Kidney glomerular epithelial cell (primary cell): ENCODE data around the gene PEDS1.
"Not testable (repeated sequence)": the region's sequence is repeated elsewhere in the genome, so short reads cannot be mapped to it uniquely, and the experiment has no call there.

ENCODE experiments used
- DNase-seq: peaks from one replicate; lab custom pipeline; 2025; lab: John Stamatoyannopoulos, UW

The PEDS1 gene

GRCh38 chr20:50135157-50135556 is 18.4 kb downstream of the PEDS1 start:
- DNase-seq, result not testable (repeated sequence)

DNA sequence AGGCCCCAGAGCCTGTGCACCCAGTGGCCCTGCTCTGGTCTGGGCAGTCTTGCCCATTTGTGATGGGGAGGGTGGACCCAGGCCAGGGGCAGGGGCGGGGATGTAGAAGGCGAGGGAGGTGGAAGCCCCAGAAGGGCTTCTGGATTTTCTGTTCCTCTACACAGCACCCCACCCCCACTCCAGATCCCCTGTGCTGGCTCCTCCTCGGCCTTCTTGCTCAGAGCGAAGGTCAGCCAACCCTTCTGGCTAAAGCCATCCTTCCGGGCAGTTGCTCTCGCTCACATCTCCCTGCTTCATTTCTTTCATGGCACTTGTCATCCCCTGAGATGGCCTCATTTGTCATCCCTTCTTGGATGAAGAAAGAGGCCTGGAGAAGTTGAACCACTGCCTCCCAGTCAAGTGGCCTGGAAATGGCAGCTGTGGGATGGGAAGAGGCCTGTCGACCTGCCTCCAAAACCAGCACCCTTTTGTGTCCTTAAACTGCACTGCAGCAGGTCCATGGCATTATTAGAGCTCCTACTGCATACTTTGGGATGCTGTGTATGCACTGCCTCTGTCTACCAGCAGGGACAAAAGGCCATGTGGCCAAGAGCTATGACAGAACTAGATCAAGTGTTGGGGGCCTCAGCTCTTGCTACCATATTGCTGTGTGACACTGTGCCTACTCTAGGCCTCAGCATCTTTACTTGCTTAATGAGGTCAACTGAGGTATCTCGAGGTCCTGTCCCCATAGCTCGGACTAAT is 19.9 kb downstream of the PEDS1 start:
- DNase-seq, result no peak

DNA sequence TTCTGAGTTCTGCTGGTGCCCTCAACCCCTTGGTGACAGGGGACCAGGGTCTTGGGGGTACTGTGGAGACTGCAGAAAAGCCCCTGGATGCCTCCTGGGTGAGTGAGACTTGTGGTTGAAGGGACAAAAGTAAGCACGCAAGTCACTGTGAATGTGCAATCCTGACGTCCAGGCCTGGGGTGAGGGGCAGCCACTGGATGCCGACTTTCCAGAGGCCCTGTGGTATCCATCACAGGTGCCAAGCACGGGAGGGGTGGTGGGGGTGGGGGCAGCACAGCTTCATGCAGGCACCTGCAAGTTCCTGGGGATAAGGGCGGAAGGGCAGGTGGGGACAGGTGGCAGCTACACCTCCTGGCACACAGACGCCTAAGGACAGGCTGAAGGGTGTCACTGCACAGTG is 20.5 kb downstream of the PEDS1 start:
- no peak for DNase-seq

GRCh38 chr20:50130995-50131394 is 22.5 kb downstream of the PEDS1 start:
- no peak for DNase-seq

GRCh38 chr20:50130356-50130723 is 23.2 kb downstream of the PEDS1 start:
- no peak for DNase-seq

GRCh38 chr20:50129662-50130355 is 23.7 kb downstream of the PEDS1 start:
- DNase-seq, result no peak

DNA sequence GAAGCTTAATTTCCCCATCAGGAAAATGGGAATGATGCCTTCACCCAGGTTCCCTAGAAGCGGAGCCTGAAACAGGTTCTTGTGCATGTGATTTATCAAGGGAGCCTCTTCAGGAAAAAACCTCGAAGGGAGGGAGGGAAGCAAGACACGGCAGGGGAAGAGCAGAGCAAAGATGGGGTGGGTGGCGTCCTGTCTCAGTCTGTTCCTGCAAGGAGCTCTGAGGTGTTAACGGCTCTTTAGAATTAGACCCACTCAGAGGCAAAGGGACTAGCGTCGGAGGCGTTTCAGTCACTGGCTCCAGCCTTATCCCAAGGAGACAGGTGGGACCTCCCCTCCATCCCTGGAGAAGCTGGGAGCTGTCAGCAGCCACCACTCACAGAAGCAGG is 25.0 kb downstream of the PEDS1 start:
- DNase-seq, result no peak

DNA sequence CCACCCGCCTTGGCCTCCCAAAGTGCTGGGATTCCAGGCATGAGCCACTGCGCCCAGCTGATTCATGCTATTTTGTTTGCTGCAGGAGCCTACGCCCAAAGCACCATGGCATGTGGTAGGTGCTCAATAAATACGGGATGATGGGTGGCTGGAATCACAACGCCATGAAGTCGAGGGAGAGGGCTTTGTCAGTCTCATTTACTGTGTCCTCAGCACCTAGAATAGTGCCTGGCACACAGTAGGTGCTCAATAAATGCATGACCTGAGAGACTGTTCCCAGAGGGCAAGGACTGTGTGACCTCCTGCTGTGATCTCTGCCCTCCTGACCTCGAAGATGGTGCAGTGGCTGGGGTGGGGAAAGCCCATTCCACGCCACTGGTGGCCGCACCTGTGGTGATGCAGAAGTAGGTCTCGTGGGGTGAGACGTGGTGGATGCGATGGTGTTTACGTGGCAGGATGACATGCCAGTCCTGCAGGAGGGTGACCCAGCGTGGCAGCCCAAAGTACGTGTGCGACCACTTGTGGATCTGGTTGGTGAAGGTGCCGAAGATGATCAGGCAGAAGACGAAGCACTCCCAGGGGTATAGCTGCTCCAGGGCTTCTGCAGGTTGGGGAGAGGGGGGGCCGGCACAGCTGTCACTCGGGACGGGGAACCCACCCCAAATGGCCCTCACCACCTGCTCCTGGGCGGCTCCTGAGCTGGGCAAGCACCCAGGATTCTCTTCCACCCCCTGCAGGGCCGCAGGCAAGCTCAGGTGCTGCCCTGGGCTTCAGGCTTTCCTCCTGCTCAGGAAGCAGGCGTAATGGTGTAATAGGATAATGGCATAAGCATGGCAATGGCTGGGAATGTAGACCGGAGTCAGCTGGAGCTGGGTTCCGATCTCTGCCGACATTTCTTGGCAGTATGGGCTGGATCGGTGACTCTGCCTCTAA is 25.7 kb downstream of the PEDS1 start:
- DNase-seq, result no peak

DNA sequence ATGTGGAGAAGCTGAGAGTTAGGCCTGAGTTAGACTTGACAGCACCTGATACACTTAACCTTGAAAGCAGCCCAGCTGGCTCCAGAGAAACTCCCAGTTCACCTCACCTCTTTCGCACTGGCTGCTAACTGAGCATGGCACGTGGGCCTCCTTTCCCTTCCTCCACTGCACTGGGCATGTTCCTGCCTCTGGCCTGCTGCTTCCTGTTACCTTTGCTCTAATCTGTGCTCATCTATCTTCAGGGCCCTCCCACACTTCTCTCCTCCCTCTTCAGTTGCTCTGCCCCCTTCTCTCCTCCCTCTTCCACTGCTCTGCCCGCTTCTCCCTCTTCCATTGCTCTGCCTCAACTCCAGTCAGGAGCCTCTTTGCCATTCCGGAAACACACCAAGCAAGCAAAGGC is 26.9 kb downstream of the PEDS1 start:
- DNase-seq, result peak; percentile 13

DNA sequence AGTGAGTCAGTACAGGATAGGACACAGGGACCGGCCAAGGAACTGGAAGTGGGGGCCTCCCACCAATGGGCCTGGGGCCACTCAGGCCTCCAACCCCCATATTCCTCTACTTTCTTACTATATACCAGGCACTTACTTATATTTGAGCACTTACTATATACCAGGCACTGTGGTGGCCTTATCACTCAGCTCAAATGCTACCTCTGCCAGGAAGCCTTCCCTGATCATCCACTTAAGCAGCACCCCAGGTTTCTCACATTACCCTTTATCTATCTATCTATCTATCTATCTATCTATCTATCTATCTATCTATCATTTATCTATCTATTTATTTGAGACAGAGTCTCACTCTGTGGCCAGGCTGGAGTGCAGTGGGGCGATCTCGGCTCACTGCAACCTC is 28.2 kb downstream of the PEDS1 start:
- DNase-seq, result no peak

- no peak for DNase-seq
These were observed 29.0 kb downstream of the PEDS1 start for GRCh38 chr20:50124496-50124895.

GRCh38 chr20:50123418-50123817 is 30.1 kb downstream of the PEDS1 start:
- no peak for DNase-seq

DNA sequence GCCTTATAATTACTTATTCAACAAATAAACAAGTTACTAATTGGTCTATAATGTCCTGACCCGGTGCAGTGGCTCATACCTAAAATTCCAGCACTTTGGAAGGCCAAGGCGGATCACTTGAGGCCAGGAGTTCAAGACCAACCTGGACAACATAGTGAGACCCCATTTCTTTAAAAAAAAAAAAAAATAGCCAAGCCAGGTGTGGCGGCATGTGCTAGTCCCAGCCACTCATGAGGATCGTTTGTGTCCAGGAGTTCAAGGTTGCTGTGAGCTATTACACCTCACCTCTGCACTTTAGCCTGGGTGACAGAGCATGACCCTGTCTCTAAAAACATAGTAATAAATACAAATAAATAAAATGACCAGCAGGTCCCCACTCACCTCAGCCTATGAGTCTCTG is 30.8 kb downstream of the PEDS1 start:
- DNase-seq, result no peak

DNA sequence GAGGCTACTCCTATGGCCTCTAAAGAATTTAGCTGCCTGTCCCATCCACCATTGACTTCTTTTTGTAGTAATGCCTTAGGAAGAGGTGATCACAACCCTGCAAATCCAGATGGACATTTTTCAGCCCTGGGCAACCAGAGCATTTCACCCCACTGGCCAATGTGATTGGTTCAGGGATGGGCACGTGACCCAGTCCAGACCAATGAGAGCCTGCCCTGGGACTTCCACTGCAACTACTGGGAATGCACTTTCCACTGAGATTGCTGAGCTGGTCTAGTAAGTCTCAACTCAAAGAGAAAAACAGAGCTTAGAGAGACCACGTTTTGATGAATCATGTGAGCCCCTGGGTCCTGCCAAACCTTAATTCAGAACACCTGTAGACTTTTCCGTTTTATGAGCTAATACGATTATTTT is 31.7 kb downstream of the PEDS1 start:
- no peak for DNase-seq

DNA sequence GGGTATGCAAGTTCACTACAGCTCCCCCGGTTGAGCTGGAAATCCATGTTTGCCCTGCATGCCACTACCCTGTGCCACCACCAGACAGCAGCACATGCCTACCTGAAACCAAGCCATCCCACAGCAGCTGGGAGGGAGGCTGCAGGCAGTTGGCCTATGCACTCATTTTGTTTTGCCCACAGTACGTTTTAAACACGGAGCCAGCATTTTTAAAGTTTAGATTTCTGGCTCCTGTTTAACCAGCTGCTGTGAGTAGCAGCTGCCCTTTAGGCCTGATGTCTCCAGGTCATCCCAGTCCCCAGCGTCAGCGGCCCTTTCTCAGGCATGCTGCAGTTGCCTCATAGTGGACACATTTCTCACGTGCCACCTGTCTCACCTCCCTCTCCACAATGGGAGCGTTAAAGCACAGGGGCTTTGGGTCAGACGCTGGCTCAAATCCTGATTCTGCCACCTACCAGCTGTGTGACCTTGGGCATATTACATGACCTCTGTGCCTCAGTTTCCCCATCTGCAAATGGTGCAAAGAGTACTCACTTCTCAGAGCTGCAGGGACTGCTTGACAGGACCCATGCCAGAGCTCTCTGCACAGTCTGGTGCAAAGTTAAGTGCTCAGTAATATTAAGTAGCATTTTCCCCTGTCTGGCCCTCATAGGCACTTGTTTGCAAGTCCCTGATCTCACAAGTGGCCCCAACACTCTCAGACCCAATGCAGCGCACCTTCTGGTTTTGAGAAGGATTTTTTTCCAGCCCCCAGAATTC is 32.4 kb downstream of the PEDS1 start:
- DNase-seq, result peak; percentile 60

DNA sequence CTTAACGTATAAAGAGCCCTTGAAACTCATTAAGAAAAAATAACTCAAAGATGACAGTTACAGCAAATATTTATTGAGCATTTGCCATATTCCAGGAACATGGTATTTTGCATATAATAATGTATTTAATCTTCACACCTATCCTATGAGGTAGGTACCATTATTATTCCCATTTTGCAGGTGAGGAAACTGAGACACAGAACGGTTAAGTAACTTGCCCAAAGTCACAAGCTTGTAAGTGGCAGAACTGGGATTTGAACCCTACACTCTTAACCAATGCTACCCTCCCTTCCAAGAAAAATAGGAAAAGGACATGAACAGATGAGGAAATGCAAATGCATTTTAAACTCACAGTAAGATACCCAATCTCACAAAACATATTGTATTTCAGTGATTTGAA is 35.3 kb downstream of the PEDS1 start:
- DNase-seq, result no peak

DNA sequence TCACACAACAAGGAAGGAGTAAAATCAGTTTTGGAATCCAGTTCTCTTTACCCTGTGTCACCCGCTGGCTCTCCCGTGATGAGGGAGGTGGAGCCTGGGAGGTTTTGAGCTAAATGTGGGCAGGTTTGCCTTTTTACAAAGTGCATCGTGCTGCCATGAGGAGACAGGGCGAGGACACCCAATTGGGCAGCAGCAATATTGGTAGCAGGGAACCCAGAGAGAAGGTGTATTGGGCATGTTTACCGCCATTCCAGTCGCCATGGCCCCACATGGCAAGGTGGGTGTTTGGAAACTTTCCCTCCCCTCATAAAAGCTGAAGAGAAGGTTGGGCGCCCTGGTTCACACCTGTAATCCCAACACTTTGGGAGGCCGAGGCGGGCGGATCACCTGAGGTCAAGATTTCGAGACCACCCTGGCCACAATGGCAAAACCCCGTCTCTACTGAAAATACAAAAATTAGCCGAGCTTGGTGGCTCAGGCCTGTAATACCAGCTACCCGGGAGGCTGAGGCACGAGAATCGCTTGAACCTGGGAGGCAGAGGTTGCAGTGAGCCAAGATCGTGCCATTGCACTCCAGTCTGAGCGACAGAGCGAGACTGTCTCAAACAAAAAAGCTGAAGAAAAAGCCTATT is 37.0 kb downstream of the PEDS1 start:
- DNase-seq, result no peak

GRCh38 chr20:50115591-50116367 is 37.7 kb downstream of the PEDS1 start:
- peak; percentile 93 for DNase-seq

DNA sequence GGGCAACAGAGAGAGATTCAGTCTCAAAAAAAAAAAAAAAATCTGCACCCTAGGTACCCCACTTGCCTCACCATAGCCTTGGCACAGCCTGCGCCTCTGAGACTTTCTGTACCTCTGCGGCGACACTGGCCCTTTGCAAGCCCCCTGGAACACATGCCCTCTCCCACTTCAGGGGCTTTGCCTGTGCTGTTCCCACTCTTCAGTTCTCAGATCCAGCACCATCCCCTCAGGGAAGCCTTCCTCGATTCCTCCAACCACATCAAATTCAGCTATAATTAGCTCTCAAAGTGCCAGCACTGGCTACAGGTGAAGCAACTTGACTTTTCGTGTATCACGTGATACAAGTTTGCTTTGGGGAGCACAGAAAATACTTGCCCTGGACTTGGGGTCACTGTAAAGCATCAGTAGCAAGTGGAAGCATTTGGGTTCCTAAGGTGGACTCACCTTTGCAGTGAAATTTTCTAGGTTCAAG is 38.4 kb downstream of the PEDS1 start:
- no peak for DNase-seq

DNA sequence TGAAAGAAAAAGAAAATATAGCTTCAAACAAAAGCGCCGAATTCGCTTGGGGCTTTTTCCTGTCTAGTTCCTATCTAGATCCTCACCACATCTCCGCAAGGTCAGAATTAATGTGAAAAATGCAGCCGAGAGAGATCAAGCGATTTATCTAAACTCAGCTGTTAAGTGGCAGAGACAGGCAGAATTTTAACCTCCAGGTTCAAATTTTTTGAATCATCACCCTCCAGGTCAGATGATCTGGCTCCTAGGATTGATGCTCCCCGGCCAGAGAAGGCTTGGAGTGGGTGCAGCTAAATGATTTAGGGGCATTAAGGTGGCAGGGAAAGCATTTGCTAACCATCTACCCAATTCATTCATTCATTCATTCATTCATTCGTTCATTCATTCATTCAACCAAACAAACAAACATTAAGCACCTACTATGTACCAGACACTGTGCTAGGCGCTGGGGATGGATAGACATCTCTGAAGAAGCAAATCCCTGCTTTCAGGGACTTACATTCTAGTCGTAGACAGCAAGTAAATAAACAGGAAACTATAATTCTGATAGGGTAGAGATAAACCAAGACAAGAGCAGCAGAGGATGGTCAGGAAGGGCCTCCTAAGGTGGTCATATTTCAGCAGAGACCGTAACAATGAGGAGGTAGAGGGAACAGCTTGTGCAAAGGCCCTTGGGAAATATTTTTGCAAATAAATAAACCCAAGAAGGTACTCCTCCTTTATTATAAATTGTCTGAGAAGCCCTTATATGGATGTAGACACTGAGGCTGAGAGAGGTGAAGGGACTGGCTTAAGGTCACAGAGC is 39.9 kb downstream of the PEDS1 start:
- no peak for DNase-seq
